ENCODE data around the gene DHCR24. TPM values are rescaled to one million over a fixed set of nuclear protein-coding genes. Genes with fewer than 3 reads are reported as not detected.

DHCR24 gene
- total and polyA plus RNA-seq, 2 of the 13 experiments (the other 11 are each of a cell fraction or from before 2014, with no cell fraction given) = 374 to 448 TPM

- TF ChIP-seq TRAFD1 (CRISPR knock-in tag; IDR thresholded peaks at IDR 0.05; ENCODE audit: borderline replicate concordance) (no peak), POGZ (CRISPR knock-in tag; IDR thresholded peaks at IDR 0.05) (no peak), ZNF770 (CRISPR knock-in tag; IDR thresholded peaks at IDR 0.05) (0 out of 2 replicates have a peak, but pooled peaks have one; percentile 34), BRD4 (CRISPR knock-in tag; IDR thresholded peaks at IDR 0.05) (no peak), GTF3A (CRISPR knock-in tag; conservative IDR thresholded peaks at IDR 0.05) (no peak), ZSCAN29 (CRISPR knock-in tag; conservative IDR thresholded peaks at IDR 0.05) (no peak), KIAA2018 (CRISPR knock-in tag; IDR thresholded peaks at IDR 0.05; ENCODE audit: borderline replicate concordance) (no peak), ZNF276 (CRISPR knock-in tag; IDR thresholded peaks at IDR 0.05; ENCODE audit: low read depth) (no peak), GLI4 (CRISPR knock-in tag; IDR thresholded peaks at IDR 0.05; ENCODE audit: borderline replicate concordance) (no peak), SAP130 (CRISPR knock-in tag; IDR thresholded peaks at IDR 0.05; ENCODE audit: low read depth) (peak; percentile 77), MYC (CRISPR knock-in tag; IDR thresholded peaks at IDR 0.05; ENCODE audit: borderline replicate concordance) (no peak), ZNF207 (IDR thresholded peaks at IDR 0.05; ENCODE audit: borderline replicate concordance) (no peak), ZNF33A (CRISPR knock-in tag; IDR thresholded peaks at IDR 0.05; ENCODE audit: borderline replicate concordance) (no peak), MAX (IDR thresholded peaks at IDR 0.05) (no peak)
Observed at GRCh38 chr1:54883349-54884102, 3.5 kb downstream of the DHCR24 start (continued).

Measured in HepG2 (cell line).